ENCODE measurements around the gene RNU6-1.

RNU6-1 gene

GRCh38 chr15:67832031-67832551 is 7.8 kb downstream of the RNU6-1 start:
- Histone ChIP-seq H3K4me1 (ENCODE audit: control insufficient read depth, insufficient read depth, low read length) (peaks cover 24% of the 10 kb centered on the region), H3K36me3 (ENCODE audit: control insufficient read depth, insufficient read depth, low read length, severe bottlenecking) (no peaks in the 10 kb centered on the region), H3K9ac (ENCODE audit: low read length) (no peak overlapping the region), H3K27me3 (replicated peaks; ENCODE audit: control insufficient read depth, insufficient read depth, low read length) (peaks cover 81% of the 10 kb centered on the region), H3K4me3 (ENCODE audit: low read length) (no peak overlapping the region), H3K9me3 (ENCODE audit: control insufficient read depth, low read length) (no peaks in the 10 kb centered on the region)
- DNase-seq (ENCODE audit: low read depth), result peak; percentile 33

GRCh38 chr15:67831363-67831762 is 8.5 kb downstream of the RNU6-1 start:
- peaks cover 82% of the 10 kb centered on the region for H3K27me3 ChIP-seq (replicated peaks; ENCODE audit: control insufficient read depth, insufficient read depth, low read length)
- DNase-seq (ENCODE audit: low read depth), result no peak
- H3K4me1 ChIP-seq (ENCODE audit: control insufficient read depth, insufficient read depth, low read length), result peaks cover 24% of the 10 kb centered on the region
- H3K4me3 ChIP-seq (ENCODE audit: low read length), result no peak overlapping the region
- H3K9ac ChIP-seq (ENCODE audit: low read length), result no peak overlapping the region
- no peaks in the 10 kb centered on the region for H3K9me3 ChIP-seq (ENCODE audit: control insufficient read depth, low read length)
- no peaks in the 10 kb centered on the region for H3K36me3 ChIP-seq (ENCODE audit: control insufficient read depth, insufficient read depth, low read length, severe bottlenecking)

- no peaks in the 10 kb centered on the region for H3K36me3 ChIP-seq (ENCODE audit: control insufficient read depth, insufficient read depth, low read length, severe bottlenecking)
- H3K9ac ChIP-seq (ENCODE audit: low read length), result no peak overlapping the region
- H3K4me3 ChIP-seq (ENCODE audit: low read length), result no peak overlapping the region
- H3K27me3 ChIP-seq (replicated peaks; ENCODE audit: control insufficient read depth, insufficient read depth, low read length), result peaks cover 81% of the 10 kb centered on the region
- no peak for DNase-seq (ENCODE audit: low read depth)
- H3K9me3 ChIP-seq (ENCODE audit: control insufficient read depth, low read length), result no peaks in the 10 kb centered on the region
- peaks cover 23% of the 10 kb centered on the region for H3K4me1 ChIP-seq (ENCODE audit: control insufficient read depth, insufficient read depth, low read length)
Observed at GRCh38 chr15:67829647-67830504, 10.0 kb downstream of the RNU6-1 start.

GRCh38 chr15:67828969-67829646 is 10.7 kb downstream of the RNU6-1 start:
- Histone ChIP-seq H3K36me3 (ENCODE audit: control insufficient read depth, insufficient read depth, low read length, severe bottlenecking) (no peaks in the 10 kb centered on the region), H3K4me3 (ENCODE audit: low read length) (no peak overlapping the region), H3K9me3 (ENCODE audit: control insufficient read depth, low read length) (no peaks in the 10 kb centered on the region), H3K9ac (ENCODE audit: low read length) (no peak overlapping the region), H3K27me3 (replicated peaks; ENCODE audit: control insufficient read depth, insufficient read depth, low read length) (peaks cover 82% of the 10 kb centered on the region), H3K4me1 (ENCODE audit: control insufficient read depth, insufficient read depth, low read length) (peaks cover 21% of the 10 kb centered on the region)
- DNase-seq (ENCODE audit: low read depth), result no peak

- peaks cover 14% of the 10 kb centered on the region for H3K4me1 ChIP-seq (ENCODE audit: control insufficient read depth, insufficient read depth, low read length)
- DNase-seq (ENCODE audit: low read depth), result no peak
- H3K27me3 ChIP-seq (replicated peaks; ENCODE audit: control insufficient read depth, insufficient read depth, low read length), result peaks cover 81% of the 10 kb centered on the region
- H3K9ac ChIP-seq (ENCODE audit: low read length), result no peak overlapping the region
- no peaks in the 10 kb centered on the region for H3K36me3 ChIP-seq (ENCODE audit: control insufficient read depth, insufficient read depth, low read length, severe bottlenecking)
- H3K4me3 ChIP-seq (ENCODE audit: low read length), result no peak overlapping the region
- no peaks in the 10 kb centered on the region for H3K9me3 ChIP-seq (ENCODE audit: control insufficient read depth, low read length)
Observed at GRCh38 chr15:67828278-67828968, 11.4 kb downstream of the RNU6-1 start.

GRCh38 chr15:67827562-67828277 is 12.1 kb downstream of the RNU6-1 start:
- H3K4me1 ChIP-seq (ENCODE audit: control insufficient read depth, insufficient read depth, low read length), result peaks cover 7% of the 10 kb centered on the region
- peaks cover 78% of the 10 kb centered on the region for H3K27me3 ChIP-seq (replicated peaks; ENCODE audit: control insufficient read depth, insufficient read depth, low read length)
- H3K9ac ChIP-seq (ENCODE audit: low read length), result no peak overlapping the region
- no peaks in the 10 kb centered on the region for H3K36me3 ChIP-seq (ENCODE audit: control insufficient read depth, insufficient read depth, low read length, severe bottlenecking)
- H3K9me3 ChIP-seq (ENCODE audit: control insufficient read depth, low read length), result no peaks in the 10 kb centered on the region
- no peak overlapping the region for H3K4me3 ChIP-seq (ENCODE audit: low read length)
- no peak for DNase-seq (ENCODE audit: low read depth)

- DNase-seq (ENCODE audit: low read depth), result no peak
- no peaks in the 10 kb centered on the region for H3K36me3 ChIP-seq (ENCODE audit: control insufficient read depth, insufficient read depth, low read length, severe bottlenecking)
- peaks cover 7% of the 10 kb centered on the region for H3K4me1 ChIP-seq (ENCODE audit: control insufficient read depth, insufficient read depth, low read length)
Observed at GRCh38 chr15:67826717-67827561, 12.9 kb downstream of the RNU6-1 start.

GRCh38 chr15:67825881-67826716 is 13.7 kb downstream of the RNU6-1 start:
- peak overlapping the region; percentile 71 for H3K4me3 ChIP-seq (ENCODE audit: low read length)
- no peaks in the 10 kb centered on the region for H3K9me3 ChIP-seq (ENCODE audit: control insufficient read depth, low read length)
- peaks cover 80% of the 10 kb centered on the region for H3K27me3 ChIP-seq (replicated peaks; ENCODE audit: control insufficient read depth, insufficient read depth, low read length)
- H3K4me1 ChIP-seq (ENCODE audit: control insufficient read depth, insufficient read depth, low read length), result peaks cover 7% of the 10 kb centered on the region
- H3K36me3 ChIP-seq (ENCODE audit: control insufficient read depth, insufficient read depth, low read length, severe bottlenecking), result no peaks in the 10 kb centered on the region
- no peak overlapping the region for H3K9ac ChIP-seq (ENCODE audit: low read length)
- DNase-seq (ENCODE audit: low read depth), result no peak

More at GRCh38 chr15:67826717-67827561, 12.9 kb downstream of the RNU6-1 start:
- H3K4me3 ChIP-seq (ENCODE audit: low read length), result no peak overlapping the region
- no peak overlapping the region for H3K9ac ChIP-seq (ENCODE audit: low read length)
- no peaks in the 10 kb centered on the region for H3K9me3 ChIP-seq (ENCODE audit: control insufficient read depth, low read length)
- peaks cover 78% of the 10 kb centered on the region for H3K27me3 ChIP-seq (replicated peaks; ENCODE audit: control insufficient read depth, insufficient read depth, low read length)

- no peaks in the 10 kb centered on the region for H3K9me3 ChIP-seq (ENCODE audit: control insufficient read depth, low read length)
- peaks cover 12% of the 10 kb centered on the region for H3K4me1 ChIP-seq (ENCODE audit: control insufficient read depth, insufficient read depth, low read length)
- no peak within 1 kb of the TSS for H3K9ac ChIP-seq (ENCODE audit: low read length)
- H3K36me3 ChIP-seq (ENCODE audit: control insufficient read depth, insufficient read depth, low read length, severe bottlenecking), result no peaks in the 10 kb centered on the region
- peak within 1 kb of the TSS; percentile 71 for H3K4me3 ChIP-seq (ENCODE audit: low read length)
- peak; percentile 52 for DNase-seq (ENCODE audit: low read depth)
- H3K27me3 ChIP-seq (replicated peaks; ENCODE audit: control insufficient read depth, insufficient read depth, low read length), result peaks cover 80% of the 10 kb centered on the region
Observed at GRCh38 chr15:67824976-67825880, 14.6 kb downstream of the RNU6-1 start, which contains the start of gene SKOR1. TSS of gene SKOR1 (plus strand) at chr15:67825509. CDS start at chr15:67825603, 94 bp downstream.

Data from adipocyte (in vitro differentiated cells).